WTC11 (cell line): ENCODE measurements around the gene TAOK2. TPM values are rescaled to one million over a fixed set of nuclear protein-coding genes. Genes with fewer than 3 reads are reported as not detected.

Experiments
- ATAC-seq: fragments of 200-7000 bp; cut with Tn5 transposase; 2 replicates; pipeline ENCODE4 v1.10.0; 2021; ENCODE audit warnings: mild to moderate bottlenecking, moderate library complexity
- CTCF ChIA-PET: fragments of 300-600 bp; sonication (Branson Sonifier 250); formaldehyde crosslinking; loops from one replicate; lab custom pipeline; 2021; ENCODE audit warnings: antibody characterized with exemption; lab: Charles Lee
- POLR2A ChIA-PET: fragments of 350-600 bp; sonication (Branson Sonifier 250); formaldehyde crosslinking; loops from one replicate; lab custom pipeline; 2021; ENCODE audit warnings: antibody characterized with exemption; lab: Charles Lee
- DNase-seq: peaks from one replicate; pipeline ENCODE4 v3.0.0; 2021; ENCODE audit warnings: low spot score
- H3K27ac Mint-ChIP-seq: 2 replicates; pipeline ENCODE4 v1.8.0; 2021; ENCODE audit warnings: mixed read lengths
- H3K27me3 Mint-ChIP-seq: 2 replicates; pipeline ENCODE4 v1.8.0; 2021; ENCODE audit warnings: low read depth, mild to moderate bottlenecking, moderate library complexity, mixed read lengths
- H3K36me3 Mint-ChIP-seq: 2 replicates; pipeline ENCODE4 v1.8.0; 2021; ENCODE audit warnings: mixed read lengths
- H3K4me1 Mint-ChIP-seq: 2 replicates; pipeline ENCODE4 v1.8.0; 2022; ENCODE audit warnings: mixed read lengths
- H3K4me3 Mint-ChIP-seq: 2 replicates; pipeline ENCODE4 v1.8.0; 2021; ENCODE audit warnings: mild to moderate bottlenecking, moderate library complexity, mixed read lengths
- H3K9me3 Mint-ChIP-seq: 2 replicates; pipeline ENCODE4 v1.8.0; 2021; ENCODE audit warnings: mixed read lengths
- AR ChIP-seq: fragments of 250-450 bp; sonication (Bioruptor Pico); IDR thresholded peaks from 2 replicates; pipeline ENCODE4 v1.9.0; 2021; ENCODE audit warnings: mild to moderate bottlenecking
- ATF1 ChIP-seq: sonication (generic); formaldehyde crosslinking; IDR thresholded peaks from 2 replicates; pipeline ENCODE4 v1.8.1; 2023; ENCODE audit warnings: mild to moderate bottlenecking, moderate library complexity, missing genetic modification reagents
- ATF2 ChIP-seq: sonication (generic); formaldehyde crosslinking; IDR thresholded peaks from 2 replicates; pipeline ENCODE4 v1.8.1; 2022; ENCODE audit warnings: low read depth, missing genetic modification reagents, borderline replicate concordance
- CBFB ChIP-seq: sonication (generic); formaldehyde crosslinking; IDR thresholded peaks from 2 replicates; pipeline ENCODE4 v1.8.1; 2022; ENCODE audit warnings: mild to moderate bottlenecking, low read depth, missing genetic modification reagents
- ESRRA ChIP-seq: sonication (generic); formaldehyde crosslinking; IDR thresholded peaks from 2 replicates; pipeline ENCODE4 v1.8.1; 2022; ENCODE audit warnings: mild to moderate bottlenecking, missing genetic modification reagents, borderline replicate concordance
- FOXK1 ChIP-seq: sonication (generic); formaldehyde crosslinking; IDR thresholded peaks from 2 replicates; pipeline ENCODE4 v1.8.0; 2022; ENCODE audit warnings: mild to moderate bottlenecking, moderate library complexity, missing genetic modification reagents
- JAZF1 ChIP-seq: fragments of 250-450 bp; sonication (Bioruptor Pico); IDR thresholded peaks from 2 replicates; pipeline ENCODE4 v1.9.0; 2021; ENCODE audit warnings: moderate library complexity, mild to moderate bottlenecking, inconsistent platforms
- NFYB ChIP-seq: sonication (generic); formaldehyde crosslinking; conservative IDR thresholded peaks from 2 replicates; pipeline ENCODE4 v1.8.0; 2022; ENCODE audit warnings: low read depth, missing genetic modification reagents
- NR3C1 ChIP-seq: sonication (generic); formaldehyde crosslinking; conservative IDR thresholded peaks from 2 replicates; pipeline ENCODE4 v1.8.1; 2023; ENCODE audit warnings: low read depth, mild to moderate bottlenecking, missing genetic modification reagents
- ZNF219 ChIP-seq: sonication (generic); formaldehyde crosslinking; IDR thresholded peaks from 2 replicates; pipeline ENCODE4 v1.8.0; 2023; ENCODE audit warnings: missing genetic modification reagents, mild to moderate bottlenecking, borderline replicate concordance
- ZNF263 ChIP-seq: sonication (generic); formaldehyde crosslinking; IDR thresholded peaks from 2 replicates; pipeline ENCODE4 v1.8.1; 2022; ENCODE audit warnings: low read depth, mild to moderate bottlenecking, moderate library complexity, missing genetic modification reagents
- ZNF396 ChIP-seq: fragments of 250-450 bp; sonication (Bioruptor Pico); IDR thresholded peaks from 2 replicates; pipeline ENCODE4 v1.8.0; 2021; ENCODE audit warnings: mild to moderate bottlenecking, moderate library complexity, borderline replicate concordance
- ZNF423 ChIP-seq: fragments of 250-450 bp; sonication (Bioruptor Pico); IDR thresholded peaks from 2 replicates; pipeline ENCODE4 v2.1.2; 2022; ENCODE audit warnings: mild to moderate bottlenecking, moderate library complexity
- ZNF532 ChIP-seq: fragments of 250-450 bp; sonication (Bioruptor Pico); IDR thresholded peaks from 2 replicates; pipeline ENCODE4 v1.9.0; 2021; ENCODE audit warnings: mild to moderate bottlenecking, borderline replicate concordance
- total RNA-seq: library from RNA; stranded (reverse); gene quantifications from 3 replicates; pipeline ENCODE4 v1.2.3, GENCODE V29; 2021
- TF ChIP-seq, protein P1 (sequence below): sonication (generic); formaldehyde crosslinking; IDR thresholded peaks from 2 replicates; pipeline ENCODE4 v1.8.1; 2022; ENCODE audit warnings: low read depth, mild to moderate bottlenecking, moderate library complexity, missing genetic modification reagents, borderline replicate concordance

The TAOK2 gene
- total RNA-seq, 1 experiment from 2014 or later, result 42.4 TPM

DNA sequence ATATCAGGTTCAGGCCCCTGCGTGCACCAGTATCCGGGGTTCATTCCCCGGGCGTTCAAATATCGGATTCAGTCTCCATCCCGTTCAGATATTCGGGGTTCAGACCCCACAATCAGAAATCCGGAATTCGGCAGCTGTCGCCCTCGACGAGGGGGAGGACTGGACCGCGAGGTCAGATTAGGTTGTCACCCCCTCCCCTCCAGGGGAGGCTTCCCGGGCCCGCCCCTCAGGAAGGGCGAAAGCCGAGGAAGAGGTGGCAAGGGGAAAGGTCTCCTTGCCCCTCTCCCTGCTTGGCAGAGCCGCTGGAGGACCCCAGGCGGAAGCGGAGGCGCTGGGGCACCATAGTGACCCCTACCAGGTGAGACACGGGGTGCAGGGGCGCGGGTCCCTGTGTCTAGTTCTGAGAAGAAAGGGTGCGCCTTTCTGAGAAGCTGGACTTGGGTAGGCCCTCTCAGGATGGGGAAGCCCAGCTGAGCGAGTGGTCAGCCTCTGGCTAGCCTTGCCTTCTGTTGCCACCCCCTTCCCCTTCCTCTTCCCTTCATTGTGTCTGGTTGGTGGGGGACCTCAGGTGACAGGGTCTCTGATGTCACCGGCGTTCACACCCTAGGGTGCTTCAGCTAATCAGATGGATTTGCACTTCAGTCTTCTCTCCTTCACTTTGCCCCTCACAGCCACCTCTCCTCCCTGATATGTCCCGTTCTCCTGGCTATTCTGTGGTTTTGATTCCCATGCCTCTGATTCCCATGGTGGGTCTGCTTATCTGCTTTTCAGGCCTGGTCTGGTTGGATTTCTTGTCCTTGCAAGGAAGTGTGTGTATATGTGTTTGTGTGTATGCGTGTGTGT lies 844 bp downstream of the TAOK2 start (continued):
- no peak for TF ChIP-seq ZNF396 (CRISPR knock-in tag)

DNA sequence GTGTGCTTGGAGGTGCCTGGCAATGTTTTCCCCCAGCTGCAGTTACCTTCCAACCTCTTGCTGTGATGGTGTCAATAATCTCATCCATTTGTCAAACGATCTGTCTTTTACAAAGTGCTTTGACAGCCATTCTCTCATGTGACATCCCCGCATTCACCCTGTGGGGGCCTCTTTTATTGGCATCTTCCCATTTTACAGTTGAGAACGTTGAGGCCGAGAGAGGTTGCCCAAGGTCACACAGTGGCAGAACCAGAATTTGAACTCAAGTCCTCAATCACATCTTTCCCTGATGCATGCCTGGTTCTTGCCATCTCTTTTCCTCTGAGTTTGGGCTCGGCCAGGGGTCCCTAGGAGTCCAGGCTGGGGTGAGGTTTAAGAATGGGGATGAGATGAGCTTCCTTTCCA lies 1.5 kb downstream of the TAOK2 start:
- peaks cover 17% of the 10 kb centered on the region for H3K9me3 Mint-ChIP-seq
- peak; percentile 90; the same call in 1 of the 2 replicates for TF ChIP-seq ESRRA
- no peak for TF ChIP-seq FOXK1 (CRISPR knock-in tag)
- TF ChIP-seq, all 79 proteins: peak for 1
- Mint-ChIP-seq H3K27me3 (peaks cover 21% of the 10 kb centered on the region), H3K4me1 (peaks cover 27% of the 10 kb centered on the region), H3K36me3 (peaks cover 44% of the 10 kb centered on the region), H3K4me3 (peak overlapping the region; percentile 92), H3K27ac (peak overlapping the region; percentile 8; the same call in 1 of the 2 replicates)
- ATAC-seq (no peak), DNase-seq (no peak)
- CTCF ChIA-PET, result interaction anchor here (1.1 to 5.5 kb wide), 6 partner anchors 14 to 127 kb away, joined by 3 to 36 read pairs (median 6); partner anchors contain the start of gene TLCD3B
- POLR2A ChIA-PET, result interaction anchor here (3.2 kb wide), 1 partner anchor 75 kb away, joined by 14 read pairs; the partner anchor contains the start of genes ASPHD1 and SEZ6L2

- peaks cover 27% of the 10 kb centered on the region for H3K4me1 Mint-ChIP-seq
- TF ChIP-seq ZNF423 (CRISPR knock-in tag) (0 out of 2 replicates have a peak, but pooled peaks have one; percentile 6), NFYB (CRISPR knock-in tag) (no peak), ZNF263 (no peak)
- peak overlapping the region; percentile 92 for H3K4me3 Mint-ChIP-seq
- H3K36me3 Mint-ChIP-seq, result peaks cover 45% of the 10 kb centered on the region
- ATAC-seq (no peak), DNase-seq (no peak)
- H3K27ac Mint-ChIP-seq, result peak overlapping the region; percentile 51; the same call in 1 of the 2 replicates
- CTCF ChIA-PET, result interaction anchor here (0.6 to 5.5 kb wide), 10 partner anchors 25 to 266 kb away, joined by 3 to 36 read pairs (median 4); partner anchors contain the start of gene TLCD3B
- peaks cover 17% of the 10 kb centered on the region for H3K9me3 Mint-ChIP-seq
- POLR2A ChIA-PET, result interaction anchor here (0.7 to 3.2 kb wide), 2 partner anchors 14 to 76 kb away, joined by 3 to 14 read pairs; partner anchors contain the start of genes ASPHD1 and SEZ6L2
- peaks cover 21% of the 10 kb centered on the region for H3K27me3 Mint-ChIP-seq
Measured at GRCh38 chr16:29975811-29976511, 2.3 kb downstream of the TAOK2 start.

DNA sequence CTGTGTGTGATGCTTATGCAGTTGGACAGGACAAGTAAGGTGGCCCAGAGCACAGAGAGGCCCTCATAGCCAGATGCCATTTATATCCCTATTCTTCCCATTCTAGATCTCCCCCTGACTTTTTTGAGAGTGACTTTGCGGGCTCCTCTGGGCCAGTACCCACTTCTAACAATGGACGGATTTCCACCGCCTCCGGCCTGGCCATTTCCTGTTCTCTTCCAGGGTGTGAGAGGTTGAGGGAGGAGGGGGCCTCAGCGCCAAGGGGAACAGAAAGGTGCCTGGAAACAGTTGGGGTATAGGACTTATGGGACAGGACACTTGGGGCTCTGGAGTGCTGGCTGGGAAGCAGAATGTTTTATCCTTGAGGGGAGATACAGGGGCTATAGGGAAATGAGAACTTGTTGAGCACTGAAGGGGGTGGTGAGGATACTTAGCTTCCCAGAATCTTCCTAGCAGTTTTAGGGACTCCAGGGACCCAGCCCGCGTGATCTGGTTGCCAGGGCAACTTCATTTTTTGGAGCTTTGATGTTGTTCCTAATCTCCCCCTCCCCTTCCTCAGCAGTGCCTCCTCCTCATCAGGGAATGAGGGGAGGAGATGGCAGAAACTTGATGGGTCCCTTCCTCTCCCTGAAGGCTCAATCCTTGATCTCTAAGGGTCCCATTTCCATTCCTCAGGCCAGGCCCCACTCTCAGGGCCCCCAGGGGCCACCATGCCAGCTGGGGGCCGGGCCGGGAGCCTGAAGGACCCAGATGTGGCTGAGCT lies 3.6 kb downstream of the TAOK2 start:
- POLR2A ChIA-PET, result no interaction called here
- Mint-ChIP-seq H3K9me3 (peaks cover 12% of the 10 kb centered on the region), H3K27me3 (peaks cover 12% of the 10 kb centered on the region), H3K4me1 (peaks cover 27% of the 10 kb centered on the region), H3K4me3 (no peak overlapping the region), H3K27ac (no peak overlapping the region), H3K36me3 (peaks cover 44% of the 10 kb centered on the region)
- ATAC-seq (no peak), DNase-seq (no peak)
- CTCF ChIA-PET, result interaction anchor here (0.6 to 5.5 kb wide), 6 partner anchors 24 to 135 kb away, joined by 3 to 36 read pairs (median 4); partner anchors contain the start of gene TLCD3B
- TF ChIP-seq ATF2 (CRISPR knock-in tag) (no peak), CBFB (CRISPR knock-in tag) (no peak), ZNF219 (CRISPR knock-in tag) (no peak), JAZF1 (CRISPR knock-in tag) (no peak), NR3C1 (CRISPR knock-in tag) (no peak), AR (CRISPR knock-in tag) (no peak), ZNF532 (no peak), ATF1 (no peak)
- TF ChIP-seq, protein P1, sequence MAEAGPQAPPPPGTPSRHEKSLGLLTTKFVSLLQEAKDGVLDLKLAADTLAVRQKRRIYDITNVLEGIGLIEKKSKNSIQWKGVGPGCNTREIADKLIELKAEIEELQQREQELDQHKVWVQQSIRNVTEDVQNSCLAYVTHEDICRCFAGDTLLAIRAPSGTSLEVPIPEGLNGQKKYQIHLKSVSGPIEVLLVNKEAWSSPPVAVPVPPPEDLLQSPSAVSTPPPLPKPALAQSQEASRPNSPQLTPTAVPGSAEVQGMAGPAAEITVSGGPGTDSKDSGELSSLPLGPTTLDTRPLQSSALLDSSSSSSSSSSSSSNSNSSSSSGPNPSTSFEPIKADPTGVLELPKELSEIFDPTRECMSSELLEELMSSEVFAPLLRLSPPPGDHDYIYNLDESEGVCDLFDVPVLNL (CRISPR knock-in tag), result no peak
